ENCODE data around the gene SCGB3A2. TPM values are rescaled to one million over a fixed set of nuclear protein-coding genes. Genes with fewer than 3 reads are reported as not detected.

Gene SCGB3A2
- total and polyA plus RNA-seq, 2 of the 8 experiments (the other 6 are each of a cell fraction or from before 2014, with no cell fraction given), result 47.1 to 63.6 TPM

GRCh38 chr5:147906326-147907095 lies 28.0 kb downstream of the SCGB3A2 start, which contains the start of gene C5orf46 (continued):
- TF ChIP-seq CHD7 (IDR thresholded peaks at IDR 0.05; ENCODE audit: insufficient replicate concordance, low read length), result no peak
- no peak for TF ChIP-seq SP4 (IDR thresholded peaks at IDR 0.05; ENCODE audit: low read length)
- TF ChIP-seq RBBP5 (IDR thresholded peaks at IDR 0.05; ENCODE audit: borderline replicate concordance, low read depth, low read length), result no peak
- no peak for TF ChIP-seq SIRT6 (IDR thresholded peaks at IDR 0.05; ENCODE audit: low read length)
- no peak for TF ChIP-seq MAX (IDR thresholded peaks at IDR 0.05)
- no peak for TF ChIP-seq KDM1A (IDR thresholded peaks at IDR 0.05; ENCODE audit: borderline replicate concordance, low read length)
- no peak for TF ChIP-seq POU5F1 (IDR thresholded peaks at IDR 0.05; ENCODE audit: low read depth, low read length)
- no peak for TF ChIP-seq SIX5 (IDR thresholded peaks at IDR 0.05; ENCODE audit: low read depth, low read length)
- no peak for TF ChIP-seq KDM4A (IDR thresholded peaks at IDR 0.05; ENCODE audit: low read depth, low read length, severe bottlenecking)
